HCT116 (cell line): ENCODE results near the gene WDR55. TPM values are rescaled to one million over a fixed set of nuclear protein-coding genes. Genes with fewer than 3 reads are reported as not detected.
"Not testable (repeated sequence)": the region's sequence is repeated elsewhere in the genome, so short reads cannot be mapped to it uniquely, and the experiment has no call there.

Source experiments
- ATAC-seq: fragments of 200-7000 bp; cut with Tn5 transposase; 2 replicates; pipeline ENCODE4 v1.9.1; 2020; ENCODE audit warnings: mild to moderate bottlenecking, moderate library complexity
- BruUV-seq: library from RNA; stranded (reverse); fragments of 400-500 nt; replicated peaks from 2 replicates; lab custom pipeline; 2021; lab: Mats Ljungman, UMichigan
- CTCF ChIA-PET: fragments of 300-600 bp; sonication (Branson Sonifier 250); formaldehyde crosslinking; loops from one replicate; lab custom pipeline; 2021; ENCODE audit warnings: antibody characterized with exemption; lab: Charles Lee
- POLR2A ChIA-PET: fragments of 300-600, 350-600 bp; sonication (Branson Sonifier 250); formaldehyde crosslinking; loops from one replicate; lab custom pipeline; 2021; ENCODE audit warnings: antibody characterized with exemption; lab: Charles Lee
- RAD21 ChIA-PET, 2 experiments: fragments of 300-600 bp; sonication (Branson Sonifier 250); formaldehyde crosslinking; loops; one replicate each; lab custom pipeline; 2023; ENCODE audit warnings: low total read pairs in 2 of 2; ENCODE audit not compliant: uncharacterized antibody in 2 of 2, unreplicated experiment in 2 of 2, low non-redundant PET in 1 of 2; lab: Charles Lee
- DNase-seq: peaks from one replicate; pipeline ENCODE4 v3.0.0-alpha.2; 2010; ENCODE audit warnings: low read depth, low spot score
- H2AFZ ChIP-seq: fragments of 200-600 bp; shearing (Covaris generic), sonication (generic); 2 replicates; pipeline ENCODE4 v1.6.1; 2017; ENCODE audit warnings: low read depth, mixed run types, mixed read lengths, antibody characterized with exemption, low read length; ENCODE audit not compliant: poor library complexity, severe bottlenecking
- H3K27ac ChIP-seq: 2 replicates; pipeline ENCODE4 v1.5.1; 2012; ENCODE audit warnings: low read depth, low read length
- H3K27me3 ChIP-seq: fragments of 200-600 bp; sonication (generic); 2 replicates; pipeline ENCODE4 v1.6.1; 2016; ENCODE audit warnings: mixed run types, low read length, mixed read lengths; ENCODE audit not compliant: insufficient read depth
- H3K36me3 ChIP-seq, 2 experiments: fragments of 200-500 bp in 1 of 2; fragments of 200-600 bp in 1 of 2; sonication (Bioruptor generic) in 1 of 2; sonication (generic) in 1 of 2; 2 replicates each; pipeline versions ENCODE4 v1.5.1 to v1.6.1; 2014 to 2016; ENCODE audit warnings: low read length in 2 of 2, inconsistent platforms in 1 of 2, mixed read lengths in 1 of 2, mixed run types in 1 of 2; ENCODE audit not compliant: insufficient read depth in 2 of 2, control insufficient read depth in 1 of 2
- H3K4me1 ChIP-seq, 2 experiments: fragments of 200-600 bp in 1 of 2; sonication (generic) in 1 of 2; 2 replicates each; pipeline versions ENCODE4 v1.5.1 to v1.6.1; 2012 to 2017; ENCODE audit warnings: low read length in 2 of 2, inconsistent platforms in 1 of 2, mild to moderate bottlenecking in 1 of 2, mixed read lengths in 1 of 2, mixed run types in 1 of 2, moderate library complexity in 1 of 2; ENCODE audit not compliant: insufficient read depth in 2 of 2, control insufficient read depth in 1 of 2
- H3K4me2 ChIP-seq: fragments of 200-600 bp; sonication (generic); 2 replicates; pipeline ENCODE4 v1.6.1; 2017; ENCODE audit warnings: mixed run types, low read length, mixed read lengths
- H3K4me3 ChIP-seq, 2 experiments: fragments of 200-600 bp in 1 of 2; sonication (generic) in 1 of 2; replicated peaks in 1 of 2; 2 replicates each; pipeline ENCODE4 v1.5.1; 2011 to 2016; ENCODE audit warnings: low read length in 2 of 2, control low read depth in 1 of 2, low read depth in 1 of 2, mild to moderate bottlenecking in 1 of 2, mixed read lengths in 1 of 2, mixed run types in 1 of 2
- H3K79me2 ChIP-seq: fragments of 200-600 bp; sonication (generic); 2 replicates; pipeline ENCODE4 v1.6.1; 2017; ENCODE audit warnings: mild to moderate bottlenecking, mixed run types, low read length, moderate library complexity, mixed read lengths; ENCODE audit not compliant: insufficient read depth
- H3K9ac ChIP-seq: fragments of 200-600 bp; sonication (generic); 2 replicates; pipeline ENCODE4 v1.6.1; 2016; ENCODE audit warnings: low read length, mixed read lengths
- H3K9me2 ChIP-seq: fragments of 200-600 bp; sonication (generic), shearing (Covaris generic); 2 replicates; pipeline ENCODE4 v1.6.1; 2017; ENCODE audit warnings: mixed run types, mild to moderate bottlenecking, moderate library complexity; ENCODE audit not compliant: insufficient read depth
- H3K9me3 ChIP-seq, 2 experiments: fragments of 200-500 bp in 1 of 2; fragments of 200-600 bp in 1 of 2; sonication (Bioruptor generic) in 1 of 2; sonication (generic) in 1 of 2; 2 replicates each; pipeline ENCODE4 v1.6.1; 2014 to 2017; ENCODE audit warnings: low read length in 2 of 2, mixed read lengths in 2 of 2, inconsistent platforms in 1 of 2, low read depth in 1 of 2, mild to moderate bottlenecking in 1 of 2, mixed run types in 1 of 2, moderate library complexity in 1 of 2; ENCODE audit not compliant: control insufficient read depth in 1 of 2, insufficient read depth in 1 of 2
- H4K20me1 ChIP-seq: fragments of 200-600 bp; sonication (generic), shearing (Covaris generic); 2 replicates; pipeline ENCODE4 v1.6.1; 2017; ENCODE audit warnings: mixed run types, mild to moderate bottlenecking, moderate library complexity; ENCODE audit not compliant: insufficient read depth
- CBX3 ChIP-seq: IDR thresholded peaks from 2 replicates; pipeline ENCODE4 v1.6.1; 2012; ENCODE audit warnings: low read depth
- CEBPB ChIP-seq: IDR thresholded peaks from 2 replicates; pipeline ENCODE4 v1.6.1; 2012; ENCODE audit warnings: low read depth
- CTCF ChIP-seq, 3 experiments: fragments of 200-600 bp in 1 of 3; sonication (generic) in 1 of 3; IDR thresholded peaks in 2 of 3; conservative IDR thresholded peaks in 1 of 3; 2 replicates each; pipeline ENCODE4 v1.5.1; 2012 to 2017; ENCODE audit warnings: low read depth in 2 of 3, low read length in 2 of 3, antibody characterized with exemption in 1 of 3, borderline replicate concordance in 1 of 3, control low read depth in 1 of 3, mild to moderate bottlenecking in 1 of 3, mixed read lengths in 1 of 3, mixed run types in 1 of 3, moderate library complexity in 1 of 3; ENCODE audit not compliant: insufficient read depth in 1 of 3
- ELF1 ChIP-seq: IDR thresholded peaks from 2 replicates; pipeline ENCODE4 v1.6.1; 2012; ENCODE audit warnings: low read depth, borderline replicate concordance
- EZH2 ChIP-seq: fragments of 200-600 bp; sonication (generic); IDR thresholded peaks from 2 replicates; pipeline ENCODE4 v1.6.1; 2017; ENCODE audit warnings: antibody characterized with exemption, mixed run types
- FOSL1 ChIP-seq: IDR thresholded peaks from 2 replicates; pipeline ENCODE4 v1.6.1; 2012; ENCODE audit warnings: low read depth
- POLR2AphosphoS5 ChIP-seq: IDR thresholded peaks from 2 replicates; pipeline ENCODE4 v1.6.1; 2011; ENCODE audit warnings: mild to moderate bottlenecking, low read depth, low read length, moderate library complexity
- TCF7L2 ChIP-seq: IDR thresholded peaks from 2 replicates; pipeline ENCODE4 v1.7.0; 2011; ENCODE audit warnings: borderline replicate concordance, inconsistent platforms; ENCODE audit not compliant: insufficient read depth, insufficient read length; ENCODE audit errors: extremely low read depth
- ZBTB33 ChIP-seq: IDR thresholded peaks from 2 replicates; pipeline ENCODE4 v1.6.1; 2011; ENCODE audit warnings: mild to moderate bottlenecking, low read length, moderate library complexity; ENCODE audit not compliant: insufficient replicate concordance; ENCODE audit errors: extremely low read depth
- ZFX ChIP-seq: fragments of 450-650 bp; IDR thresholded peaks from 2 replicates; pipeline ENCODE4 v1.6.1; 2017
- ZNF274 ChIP-seq: fragments of 200-500 bp; sonication (Bioruptor generic); IDR thresholded peaks from 2 replicates; pipeline ENCODE4 v1.6.1; 2014; ENCODE audit warnings: mild to moderate bottlenecking, low read depth, low read length, inconsistent platforms
- intact Hi-C: fragments of 100-400 bp; cut with micrococcal nuclease; formaldehyde crosslinking; loops from 2 replicates; pipeline ENCODE4 v1.10.0; 2022
- total RNA-seq: library from RNA; stranded (reverse); gene quantifications from one replicate; pipeline ENCODE4 v1.2.1, GENCODE V29; 2021; ENCODE audit not compliant: unreplicated experiment
- TF ChIP-seq, protein P1 (sequence below): IDR thresholded peaks from 2 replicates; pipeline ENCODE4 v1.6.1; 2012
- TF ChIP-seq, protein P2 (sequence below): IDR thresholded peaks from 2 replicates; pipeline ENCODE4 v1.6.1; 2012

WDR55 gene
- total RNA-seq, 1 experiment from 2014 or later, result 37.2 TPM

DNA sequence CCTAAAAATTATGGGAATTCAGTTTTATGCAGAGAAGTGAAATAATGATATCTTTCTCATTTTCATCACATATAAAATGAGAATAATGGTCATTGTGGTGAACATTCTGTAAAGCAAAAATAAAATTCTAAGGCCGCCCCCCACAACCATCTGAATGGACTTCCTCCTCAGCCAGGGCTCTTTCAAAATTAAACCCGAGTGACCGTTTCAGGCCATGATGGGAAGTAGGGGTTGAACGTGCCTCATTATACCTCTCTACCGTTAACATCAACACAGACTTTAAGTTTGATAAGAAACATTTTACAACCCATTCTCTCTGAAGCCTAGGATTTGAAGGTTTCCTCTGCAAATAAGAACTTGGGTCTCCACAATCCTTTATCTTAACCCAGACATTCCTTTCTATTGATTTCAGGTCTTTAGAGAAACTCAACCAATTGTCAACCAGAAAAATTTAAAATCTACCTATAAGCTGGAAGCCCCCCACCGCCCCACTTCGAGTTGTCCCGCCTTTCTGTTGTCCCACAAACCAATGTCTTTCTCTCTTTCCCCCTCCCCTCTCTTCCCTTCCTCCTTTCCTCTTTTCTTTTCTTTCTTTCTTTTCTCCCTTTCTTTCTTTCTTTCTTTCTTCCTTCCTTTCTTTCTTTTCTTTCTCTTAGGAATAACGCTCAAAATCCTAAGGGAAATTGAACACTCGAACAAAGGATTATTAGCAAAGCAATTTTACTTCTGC, 27.2 kb upstream of the WDR55 start:
- no peak for TF ChIP-seq ZFX
- no peak for TF ChIP-seq CTCF (IDR thresholded peaks at IDR 0.05 in 2 of 3, conservative IDR thresholded peaks at IDR 0.05 in 1 of 3; ENCODE audit: borderline replicate concordance in 1 of 3, insufficient read depth in 1 of 3, low read depth in 2 of 3, low read length in 2 of 3)
- no peak for TF ChIP-seq ZNF274
- TF ChIP-seq ELF1, result no peak
- no peak for TF ChIP-seq POLR2AphosphoS5
- no peak for TF ChIP-seq FOSL1
- no peak for TF ChIP-seq CBX3
- no peak for TF ChIP-seq EZH2
- TF ChIP-seq, protein P1, sequence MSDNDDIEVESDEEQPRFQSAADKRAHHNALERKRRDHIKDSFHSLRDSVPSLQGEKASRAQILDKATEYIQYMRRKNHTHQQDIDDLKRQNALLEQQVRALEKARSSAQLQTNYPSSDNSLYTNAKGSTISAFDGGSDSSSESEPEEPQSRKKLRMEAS, result no peak
- TF ChIP-seq ZBTB33, result no peak
- no peak for TF ChIP-seq CEBPB
- TF ChIP-seq TCF7L2, result no peak
- TF ChIP-seq, protein P2, sequence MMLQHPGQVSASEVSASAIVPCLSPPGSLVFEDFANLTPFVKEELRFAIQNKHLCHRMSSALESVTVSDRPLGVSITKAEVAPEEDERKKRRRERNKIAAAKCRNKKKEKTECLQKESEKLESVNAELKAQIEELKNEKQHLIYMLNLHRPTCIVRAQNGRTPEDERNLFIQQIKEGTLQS, result no peak
- DNase-seq, result no peak
- Histone ChIP-seq H3K4me2 (no peak overlapping the region), H3K79me2 (peaks cover 8% of the 10 kb centered on the region), H3K9ac (no peak overlapping the region), H3K4me1 (peaks cover 4 to 16% of the 10 kb centered on the region in 2 experiments; a peak in 3 of 4 replicates), H3K9me2 (no peaks in the 10 kb centered on the region), H2AFZ (no peak overlapping the region), H4K20me1 (no peaks in the 10 kb centered on the region), H3K36me3 (peaks cover 0 to 4% of the 10 kb centered on the region in 2 experiments; a peak in 1 of 4 replicates), H3K9me3 (no peaks in the 10 kb centered on the region), H3K27me3 (no peaks in the 10 kb centered on the region), H3K27ac (no peak overlapping the region), H3K4me3 (no peak overlapping the region)
- intact Hi-C loops, result loop anchor here (5.0 kb wide), 4 partner anchors 60 to 280 kb away; partner anchors contain the start of genes APBB3 and SLC35A4
- ChIA-PET CTCF (interaction anchor here (1.5 kb wide), 1 partner anchor 278 kb away, joined by 6 read pairs; no protein-coding TSS in a partner anchor), RAD21 (no interaction called here), POLR2A (no interaction called here)
- ATAC-seq, result no peak
- BruUV-seq, result no TSS peak

DNA sequence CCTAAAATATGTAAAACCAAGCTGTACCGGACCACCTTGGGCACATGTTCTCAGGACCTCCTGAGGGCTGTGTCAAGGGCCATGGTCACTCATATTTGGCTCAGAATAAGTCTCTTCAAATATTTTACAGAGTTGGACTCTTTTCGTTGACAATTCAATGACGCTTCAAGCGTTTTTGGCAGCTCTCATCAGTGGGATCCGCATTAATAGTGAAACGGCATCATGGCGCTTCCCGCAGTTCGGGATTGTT, 25.9 kb upstream of the WDR55 start:
- H3K9ac ChIP-seq, result peak overlapping the region; percentile 85; the same call in 1 of the 2 replicates
- H3K36me3 ChIP-seq, ATAC-seq, BruUV-seq, DNase-seq, RAD21 ChIA-PET, H3K9me2 ChIP-seq, H4K20me1 ChIP-seq, H3K27me3 ChIP-seq, H3K9me3 ChIP-seq: not testable (repeated sequence)
- H3K79me2 ChIP-seq, result peaks cover 12% of the 10 kb centered on the region
- peaks cover 4 to 11% of the 10 kb centered on the region in 2 experiments; a peak in 3 of 4 replicates for H3K4me1 ChIP-seq
- peak overlapping the region; percentile 93 for H3K4me2 ChIP-seq
- H2AFZ ChIP-seq, result peak overlapping the region; percentile 72
- ChIA-PET CTCF (interaction anchor here (0.6 to 1.9 kb wide), 3 partner anchors 9 to 280 kb away, joined by 3 to 8 read pairs (median 6); partner anchors contain the start of genes IK and NDUFA2), POLR2A (interaction anchor here (1.5 kb wide), 1 partner anchor 9 kb away, joined by 6 read pairs; the partner anchor contains the start of genes IK and NDUFA2)
- peak overlapping the region; percentile 36 for H3K27ac ChIP-seq
- peak overlapping the region in 1 of 2 experiments; percentile 80; a peak in 2 of 4 replicates for H3K4me3 ChIP-seq
- intact Hi-C loops, result loop anchor here (5.0 kb wide), 4 partner anchors 62 to 282 kb away; partner anchors contain the start of genes APBB3 and SLC35A4
